Neutrophil (primary cell): ENCODE data around the gene BAIAP3.

Source experiments
- H3K27ac ChIP-seq: fragments of 200-600 bp; sonication (generic); 2 replicates; pipeline ENCODE4 v1.5.1; 2016; ENCODE audit warnings: mild to moderate bottlenecking, moderate library complexity
- H3K27me3 ChIP-seq: fragments of 200-600 bp; sonication (generic); 2 replicates; pipeline ENCODE4 v1.6.0; 2016; ENCODE audit warnings: mild to moderate bottlenecking
- H3K36me3 ChIP-seq: fragments of 200-600 bp; sonication (generic); 2 replicates; pipeline ENCODE4 v1.5.1; 2017
- H3K4me1 ChIP-seq, 2 experiments: fragments of 200-600 bp in 1 of 2; sonication (generic) in 1 of 2; 1 replicate in 1 of 2; 2 replicates in 1 of 2; pipeline versions ENCODE4 v1.5.1 to v1.6.1; 2013 to 2016; ENCODE audit warnings: low read depth in 1 of 2, low read length in 1 of 2, mild to moderate bottlenecking in 1 of 2, moderate library complexity in 1 of 2; ENCODE audit not compliant: control insufficient read depth in 1 of 2, insufficient read depth in 1 of 2
- H3K4me3 ChIP-seq, 2 experiments: fragments of 200-600 bp in 1 of 2; sonication (generic) in 1 of 2; 1 replicate in 1 of 2; 2 replicates in 1 of 2; pipeline ENCODE4 v1.5.1; 2013 to 2016; ENCODE audit warnings: low read depth in 1 of 2, low read length in 1 of 2, mild to moderate bottlenecking in 1 of 2, moderate library complexity in 1 of 2
- H3K9me3 ChIP-seq: fragments of 200-600 bp; sonication (generic); 2 replicates; pipeline ENCODE4 v1.5.1; 2016
- TF ChIP-seq, protein P1 (sequence below): fragments of 200-600 bp; sonication (generic); IDR thresholded peaks from 2 replicates; pipeline ENCODE4 v1.5.1; 2016; ENCODE audit warnings: antibody characterized with exemption

The BAIAP3 gene

DNA sequence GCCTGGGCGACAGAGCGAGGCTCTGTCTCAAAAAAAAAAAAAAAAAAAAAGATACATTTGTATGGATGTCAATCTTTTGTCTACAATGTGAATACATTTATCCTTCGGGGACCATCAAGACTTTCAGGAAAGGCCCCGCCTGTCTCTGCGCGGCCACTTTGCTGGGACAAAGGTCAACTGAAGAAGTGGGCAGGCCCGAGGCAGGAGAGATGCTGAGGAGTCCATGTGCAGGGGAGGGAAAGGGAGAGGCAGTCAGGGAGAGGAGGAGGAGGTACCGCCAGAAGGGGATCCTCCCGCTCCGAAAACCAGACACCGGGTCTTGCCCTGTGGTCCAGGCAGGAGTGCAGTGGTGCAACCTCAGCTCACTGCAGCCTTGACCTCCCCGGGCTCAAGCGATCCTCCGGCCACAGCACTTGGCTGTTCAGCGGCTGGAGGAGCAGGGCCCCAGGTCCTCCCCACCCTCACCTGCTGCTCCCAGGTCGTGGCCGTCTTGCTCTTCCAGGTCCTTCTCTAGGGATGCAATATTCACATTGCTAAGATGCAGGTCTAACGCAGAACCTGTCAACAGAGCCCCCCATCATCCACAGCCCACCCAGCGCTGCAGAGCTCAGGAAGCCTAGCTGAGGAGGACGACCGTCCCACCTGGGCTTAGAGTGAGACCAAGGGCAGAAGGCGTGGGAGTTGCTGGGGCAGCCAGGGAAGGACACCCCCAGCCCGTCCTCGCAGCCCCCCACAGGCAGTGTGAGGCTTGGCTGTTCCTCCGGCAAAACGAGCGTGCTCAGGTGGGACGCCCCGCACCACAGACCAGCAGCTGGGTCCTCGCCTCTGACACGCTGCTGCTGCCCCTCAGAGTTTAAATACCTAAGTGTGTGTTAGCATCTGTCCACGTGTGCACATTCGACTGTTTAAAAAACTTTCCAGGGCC, 37.9 kb downstream of the BAIAP3 start:
- H3K36me3 ChIP-seq = peaks cover 80% of the 10 kb centered on the region
- TF ChIP-seq, protein P1, sequence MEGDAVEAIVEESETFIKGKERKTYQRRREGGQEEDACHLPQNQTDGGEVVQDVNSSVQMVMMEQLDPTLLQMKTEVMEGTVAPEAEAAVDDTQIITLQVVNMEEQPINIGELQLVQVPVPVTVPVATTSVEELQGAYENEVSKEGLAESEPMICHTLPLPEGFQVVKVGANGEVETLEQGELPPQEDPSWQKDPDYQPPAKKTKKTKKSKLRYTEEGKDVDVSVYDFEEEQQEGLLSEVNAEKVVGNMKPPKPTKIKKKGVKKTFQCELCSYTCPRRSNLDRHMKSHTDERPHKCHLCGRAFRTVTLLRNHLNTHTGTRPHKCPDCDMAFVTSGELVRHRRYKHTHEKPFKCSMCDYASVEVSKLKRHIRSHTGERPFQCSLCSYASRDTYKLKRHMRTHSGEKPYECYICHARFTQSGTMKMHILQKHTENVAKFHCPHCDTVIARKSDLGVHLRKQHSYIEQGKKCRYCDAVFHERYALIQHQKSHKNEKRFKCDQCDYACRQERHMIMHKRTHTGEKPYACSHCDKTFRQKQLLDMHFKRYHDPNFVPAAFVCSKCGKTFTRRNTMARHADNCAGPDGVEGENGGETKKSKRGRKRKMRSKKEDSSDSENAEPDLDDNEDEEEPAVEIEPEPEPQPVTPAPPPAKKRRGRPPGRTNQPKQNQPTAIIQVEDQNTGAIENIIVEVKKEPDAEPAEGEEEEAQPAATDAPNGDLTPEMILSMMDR = no peak

DNA sequence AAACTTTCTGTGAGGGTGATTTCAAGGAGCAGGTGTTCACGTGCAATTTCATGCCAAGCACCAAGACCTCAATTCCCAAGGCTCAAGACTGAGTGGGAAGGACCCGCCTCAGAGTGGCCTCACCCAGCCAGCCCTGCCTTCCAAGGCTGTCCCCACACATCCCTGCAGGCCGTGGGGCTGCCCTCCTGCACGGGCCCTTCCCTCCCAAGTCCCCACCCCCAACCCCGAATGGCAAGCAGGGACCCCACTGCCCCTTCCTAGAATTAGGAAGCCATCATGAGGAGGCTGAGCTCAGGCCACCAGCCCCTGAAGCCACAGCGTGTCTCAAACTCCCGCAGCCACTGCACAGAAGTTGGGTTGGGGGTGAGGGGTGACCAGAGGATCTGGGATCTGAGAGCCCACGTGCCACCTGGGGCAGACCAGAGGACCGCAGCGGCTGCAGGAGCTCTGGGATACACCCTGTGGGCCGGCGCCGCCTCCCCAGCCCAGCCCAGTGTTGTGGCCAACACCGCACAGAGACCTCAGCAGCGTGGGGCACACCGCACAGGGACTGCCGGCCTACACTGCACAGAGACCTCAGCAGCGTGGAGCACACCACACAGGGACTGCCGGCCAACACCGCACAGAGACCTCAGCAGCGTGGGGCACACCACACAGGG, 39.0 kb downstream of the BAIAP3 start:
- Histone ChIP-seq H3K9me3 (no peaks in the 10 kb centered on the region), H3K36me3 (peaks cover 78% of the 10 kb centered on the region), H3K4me3 (no peak overlapping the region), H3K27ac (no peak overlapping the region), H3K4me1 (no peaks in the 10 kb centered on the region), H3K27me3 (no peaks in the 10 kb centered on the region)
- TF ChIP-seq, protein P1 = no peak

More for the DNA sequence above, 37.9 kb downstream of the BAIAP3 start:
- no peak overlapping the region for H3K4me3 ChIP-seq
- no peaks in the 10 kb centered on the region for H3K9me3 ChIP-seq
- H3K4me1 ChIP-seq = no peaks in the 10 kb centered on the region
- no peak overlapping the region for H3K27ac ChIP-seq
- no peaks in the 10 kb centered on the region for H3K27me3 ChIP-seq

DNA sequence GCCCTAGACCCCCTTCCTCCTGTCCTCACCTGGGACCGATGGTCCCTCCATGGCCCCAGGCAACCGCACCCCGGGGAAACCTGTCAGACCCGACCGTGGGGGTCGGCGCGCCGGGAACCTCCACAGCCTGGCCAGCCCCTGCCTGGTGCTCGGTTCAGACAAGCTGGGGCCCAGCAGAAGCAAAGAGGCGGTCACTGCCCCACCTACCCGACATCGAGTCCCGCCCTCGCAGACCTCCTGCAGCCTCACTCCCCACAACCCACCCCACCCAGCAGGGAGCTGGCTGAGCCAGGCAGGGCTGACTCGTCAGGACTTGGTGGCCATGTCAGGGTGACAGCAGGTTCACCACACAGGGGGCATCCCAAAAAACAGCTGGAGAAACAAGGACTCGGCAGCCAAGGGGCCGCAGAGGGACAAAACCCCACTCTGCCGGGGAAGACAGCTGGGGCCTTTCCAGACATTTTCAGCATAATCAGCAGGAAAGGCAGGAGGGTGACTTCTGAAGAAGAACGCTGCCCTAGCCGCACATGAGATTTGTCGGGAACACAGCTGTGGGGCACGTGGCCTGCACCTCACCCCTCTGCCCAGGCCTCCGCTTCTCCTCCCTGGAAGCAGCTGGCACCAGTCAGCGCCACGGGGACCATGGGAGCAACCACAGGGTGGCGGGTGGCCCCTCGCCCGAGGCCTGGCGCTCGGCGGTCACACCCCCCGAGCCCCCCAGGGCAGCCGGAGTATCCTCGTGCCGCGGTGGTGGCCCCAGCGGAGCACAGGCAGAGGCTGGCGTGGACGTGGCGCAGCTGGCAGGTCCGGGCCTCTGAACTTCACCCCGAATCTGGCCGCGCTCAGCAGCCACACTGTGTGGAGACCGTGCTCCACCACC, 41.2 kb downstream of the BAIAP3 start:
- peaks cover 10% of the 10 kb centered on the region for H3K27me3 ChIP-seq
- peaks cover 72% of the 10 kb centered on the region for H3K36me3 ChIP-seq
- TF ChIP-seq, protein P1 = no peak
- no peak overlapping the region for H3K27ac ChIP-seq
- H3K4me3 ChIP-seq = no peak overlapping the region
- H3K4me1 ChIP-seq = peaks cover 8 to 15% of the 10 kb centered on the region in 2 experiments
- H3K9me3 ChIP-seq = no peaks in the 10 kb centered on the region

DNA sequence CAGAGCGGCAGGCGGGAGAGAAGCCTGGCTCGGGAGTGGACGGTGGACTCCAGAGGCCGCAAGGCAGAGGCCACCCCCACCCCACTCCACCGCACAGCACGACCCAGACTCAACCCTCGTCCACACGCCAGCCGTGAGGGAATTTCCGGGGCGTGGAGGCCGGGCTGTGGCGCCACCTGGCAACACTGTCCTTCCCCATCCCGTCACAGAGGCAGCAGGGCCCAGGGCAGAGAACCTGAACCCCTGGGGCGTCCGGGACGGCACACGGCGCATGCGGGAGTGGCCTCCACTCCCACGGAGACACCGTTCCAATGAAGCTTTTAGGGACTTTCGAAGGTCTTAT, 41.8 kb downstream of the BAIAP3 start:
- H3K4me3 ChIP-seq = no peak overlapping the region
- TF ChIP-seq, protein P1 = no peak
- H3K27ac ChIP-seq = no peak overlapping the region
- H3K4me1 ChIP-seq = peaks cover 8 to 21% of the 10 kb centered on the region in 2 experiments
- H3K9me3 ChIP-seq = no peaks in the 10 kb centered on the region
- H3K27me3 ChIP-seq = peaks cover 16% of the 10 kb centered on the region
- H3K36me3 ChIP-seq = peaks cover 72% of the 10 kb centered on the region

DNA sequence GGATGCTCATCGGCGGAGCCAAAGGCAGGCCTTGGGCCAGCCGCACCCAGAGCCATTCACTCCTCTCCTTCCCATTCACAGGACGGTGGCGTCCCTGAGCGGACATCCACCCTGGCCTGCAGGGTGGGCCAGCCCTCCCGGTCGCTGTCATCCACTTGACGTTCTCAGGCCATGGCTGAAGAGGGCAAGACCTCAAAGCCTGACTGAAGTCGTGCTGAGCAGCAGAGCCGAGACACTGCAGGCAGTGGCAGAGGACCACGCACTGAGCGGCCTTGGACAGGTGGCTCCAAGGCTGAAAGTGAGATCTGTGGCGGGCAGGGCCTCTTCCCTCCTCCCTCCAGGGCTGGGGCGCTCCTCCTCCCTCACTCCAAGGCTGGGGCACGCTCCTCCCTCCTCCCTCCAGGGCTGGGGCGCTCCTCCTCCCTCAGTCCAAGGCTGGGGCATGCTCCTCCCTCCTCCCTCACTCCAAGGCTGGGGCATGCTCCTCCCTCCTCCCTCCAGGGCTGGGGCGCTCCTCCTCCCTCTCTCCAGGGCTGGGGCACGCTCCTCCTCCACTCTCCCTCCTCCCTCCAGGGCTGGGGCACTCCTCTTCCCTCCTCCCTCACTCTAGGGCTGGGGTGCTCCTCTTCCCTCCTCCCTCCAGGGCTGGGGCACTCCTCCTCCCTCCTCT, 42.4 kb downstream of the BAIAP3 start:
- no peak overlapping the region for H3K27ac ChIP-seq
- peaks cover 73% of the 10 kb centered on the region for H3K36me3 ChIP-seq
- TF ChIP-seq, protein P1 = no peak
- peaks cover 16% of the 10 kb centered on the region for H3K27me3 ChIP-seq
- H3K4me1 ChIP-seq = peaks cover 8 to 21% of the 10 kb centered on the region in 2 experiments
- no peak overlapping the region for H3K4me3 ChIP-seq
- no peaks in the 10 kb centered on the region for H3K9me3 ChIP-seq
